Measurements from ENCODE around the gene TIMD4. TPM values are rescaled to one million over a fixed set of nuclear protein-coding genes. Genes with fewer than 3 reads are reported as not detected.
"Not testable (repeated sequence)": the region's sequence is repeated elsewhere in the genome, so short reads cannot be mapped to it uniquely, and the experiment has no call there.

TIMD4 gene
- total RNA-seq (2014; rRNA removed; shearing (Covaris generic)): not detected in 2 replicates

DNA sequence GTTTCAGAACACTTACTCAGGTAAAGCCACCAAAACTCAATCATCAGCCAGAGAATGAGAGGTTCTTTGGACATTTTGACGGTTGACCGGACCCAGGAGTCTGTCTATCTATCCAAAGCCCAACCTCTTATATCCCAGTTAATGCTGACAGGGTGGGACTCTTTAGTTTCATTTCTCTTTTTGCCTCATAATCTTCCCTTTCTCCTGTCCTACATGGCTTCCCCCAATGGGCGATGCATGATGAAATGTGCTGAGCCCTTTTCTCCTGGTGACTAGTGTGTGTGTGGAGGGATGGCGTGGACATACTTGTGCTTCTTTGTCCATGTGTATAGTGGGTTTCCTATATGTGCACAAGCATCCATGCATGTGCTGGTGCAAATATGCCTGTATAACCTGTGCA, at the start of gene TIMD4:
Gene TIMD4 (minus strand): TSS at position 102 of the 400 bp plus-strand sequence. CDS start 28 bp downstream, at position 74.
- no peak for DNase-seq (ENCODE audit: low read depth)

DNA sequence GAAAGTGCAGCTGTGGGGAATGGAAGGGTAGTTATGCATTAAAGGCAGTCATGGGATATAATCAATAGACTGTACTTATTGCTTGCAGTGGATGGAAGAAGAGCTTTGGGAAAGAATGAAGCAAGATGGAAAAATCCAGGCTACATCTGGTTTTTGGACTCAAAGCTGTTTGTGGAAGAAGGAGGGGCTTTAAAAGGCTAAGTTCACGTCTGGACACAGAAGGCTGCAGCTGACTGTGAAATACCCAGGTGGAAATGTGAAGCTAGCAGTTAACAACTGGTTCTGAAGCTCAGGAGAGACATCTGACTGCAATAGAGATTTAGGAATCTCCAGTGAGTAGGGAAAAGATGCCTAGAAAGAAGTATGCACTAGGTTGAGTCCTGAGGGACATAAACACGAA, 43.2 kb upstream of the TIMD4 start:
- no peak for DNase-seq (ENCODE audit: low read depth)

DNA sequence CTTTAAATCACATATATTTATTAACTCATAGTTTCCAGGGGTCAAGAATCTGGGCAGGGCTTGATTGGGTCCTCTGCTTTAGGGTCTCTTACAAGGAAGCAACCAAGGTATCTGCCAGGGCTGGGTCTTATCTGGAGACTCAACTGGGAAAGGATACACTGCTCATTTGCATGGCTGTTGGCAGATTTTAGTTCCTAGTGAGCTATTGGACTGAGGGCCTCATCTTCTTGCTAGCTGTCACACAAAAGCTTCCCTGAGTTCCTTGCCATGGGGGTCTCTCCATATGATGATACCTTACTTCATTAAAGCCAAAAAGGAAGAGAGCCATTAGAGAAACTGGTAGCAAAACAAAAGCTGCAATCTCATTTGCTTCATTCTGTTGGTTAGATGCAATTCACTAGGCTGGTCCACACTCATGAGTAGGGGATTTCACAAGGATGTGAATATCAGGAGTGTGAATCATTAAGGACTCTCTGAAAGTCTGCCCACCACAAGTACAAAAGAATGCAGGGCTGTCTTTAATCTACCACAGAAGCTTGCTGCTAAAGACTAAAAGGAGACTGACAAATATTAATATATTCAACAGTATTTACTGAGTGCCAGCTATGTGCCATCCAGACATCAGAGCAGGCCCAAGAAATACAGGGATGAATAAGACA, 42.0 kb upstream of the TIMD4 start:
- no peak for DNase-seq (ENCODE audit: low read depth)

DNA sequence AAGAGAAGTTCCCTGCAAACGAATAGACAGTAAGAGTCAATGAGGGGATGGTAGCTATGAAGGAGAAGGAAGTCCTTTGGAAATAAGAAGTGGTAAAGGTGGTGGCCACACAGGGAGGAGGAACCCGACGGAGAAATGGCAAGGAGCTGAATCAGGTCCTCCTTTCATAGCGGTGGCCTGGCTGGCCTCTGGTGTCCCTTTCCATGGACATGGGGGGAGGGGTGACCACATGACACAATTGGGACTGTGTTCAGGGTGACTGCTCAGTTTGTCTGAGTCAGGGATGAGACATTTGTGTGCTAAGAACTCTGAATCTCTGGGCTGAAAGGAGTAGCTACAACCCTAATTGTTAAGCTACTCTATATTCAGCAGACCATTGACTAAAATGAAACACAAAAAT, 28.7 kb upstream of the TIMD4 start:
- DNase-seq (ENCODE audit: low read depth): peak; percentile 1

DNA sequence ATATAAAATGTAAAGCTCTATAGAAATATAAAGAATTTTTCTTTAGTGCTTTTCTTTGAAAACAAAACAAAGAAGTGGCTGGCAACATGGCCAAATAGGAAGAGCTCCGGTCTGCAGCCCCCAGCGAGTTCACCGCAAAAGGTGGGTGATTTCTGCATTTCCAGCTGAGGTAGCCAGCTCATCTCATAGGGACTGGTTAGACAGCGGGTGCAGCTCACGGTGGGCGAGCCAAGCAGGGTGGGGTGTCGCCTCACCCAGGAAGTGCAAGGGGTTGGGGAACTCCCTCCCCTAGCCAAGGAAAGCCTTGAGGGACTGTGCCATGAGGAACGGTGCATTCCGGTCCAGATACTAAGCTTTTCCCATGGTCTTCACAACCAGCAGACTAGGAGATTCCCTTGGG, 21.0 kb upstream of the TIMD4 start:
- DNase-seq (ENCODE audit: low read depth): no peak

DNA sequence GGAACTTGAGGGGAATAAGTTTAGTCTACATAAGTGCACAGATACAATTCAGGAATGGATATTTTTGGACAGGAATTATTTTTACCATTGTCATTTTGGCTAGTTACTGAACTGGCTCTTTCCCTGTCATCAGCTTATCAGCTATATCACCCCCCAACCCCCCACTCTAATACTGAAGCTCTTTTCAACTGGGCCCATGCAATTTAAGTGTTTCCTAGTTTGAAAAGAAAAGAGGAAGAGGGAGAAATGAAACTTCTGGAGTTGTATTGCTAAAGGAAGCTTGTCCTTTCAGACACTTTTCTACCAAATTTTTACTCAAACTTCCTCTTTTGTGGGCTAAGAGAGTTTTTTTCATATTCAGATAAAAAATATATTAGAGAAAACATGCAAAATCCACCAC, 18.5 kb upstream of the TIMD4 start:
- no peak for DNase-seq (ENCODE audit: low read depth)

DNA sequence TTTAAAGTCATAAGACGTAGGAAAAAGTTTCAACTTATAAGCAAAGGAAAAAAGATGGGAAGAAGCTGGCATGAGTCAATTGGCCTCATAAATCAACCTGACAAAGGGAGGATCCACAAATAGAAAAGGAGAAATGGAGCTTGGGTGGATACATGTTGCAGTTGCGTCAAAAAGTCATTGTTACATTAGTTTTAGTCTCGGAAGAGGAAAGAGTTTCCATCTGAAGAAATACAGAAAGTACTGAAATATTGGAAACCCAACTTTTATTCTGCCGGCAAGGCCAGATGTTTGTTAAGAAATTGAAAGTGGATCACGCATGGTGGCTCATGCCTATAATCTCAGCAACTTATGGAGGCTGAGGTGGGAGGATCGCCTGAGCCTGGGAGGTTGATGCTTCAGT, 11.3 kb upstream of the TIMD4 start:
- no peak for DNase-seq (ENCODE audit: low read depth)

DNA sequence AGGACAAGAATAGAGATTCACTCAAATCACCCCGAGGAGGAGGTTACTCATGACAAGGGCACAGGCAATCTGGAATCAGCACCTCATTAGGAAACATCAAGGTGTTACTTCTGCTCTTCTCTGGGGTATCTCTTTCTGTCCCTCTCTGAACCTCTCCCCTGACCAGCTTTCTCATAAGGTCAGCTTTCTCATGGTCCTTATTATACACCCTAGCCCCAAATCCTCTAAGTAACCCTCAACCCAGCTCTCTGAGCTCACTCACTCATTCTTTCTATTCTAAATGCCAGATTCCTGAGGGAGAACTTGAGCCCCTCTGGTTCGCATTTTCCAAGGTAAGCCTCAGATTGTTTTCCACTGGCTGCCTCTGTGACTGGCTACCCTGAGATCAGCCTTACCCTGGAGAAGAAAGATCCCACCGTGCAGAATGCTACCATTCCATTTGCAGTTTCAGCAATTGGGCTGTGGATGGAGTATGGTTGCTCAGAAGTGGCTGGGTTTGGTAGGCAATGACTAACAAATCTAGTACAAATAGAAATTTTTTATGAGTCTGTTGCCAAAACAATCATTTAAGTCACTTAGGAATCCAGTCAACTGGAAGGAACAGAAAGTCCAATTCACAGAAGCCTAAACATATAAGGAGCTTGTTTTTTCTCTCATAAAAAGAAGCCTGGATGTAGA, 9.0 kb upstream of the TIMD4 start:
- DNase-seq (ENCODE audit: low read depth): no peak

DNA sequence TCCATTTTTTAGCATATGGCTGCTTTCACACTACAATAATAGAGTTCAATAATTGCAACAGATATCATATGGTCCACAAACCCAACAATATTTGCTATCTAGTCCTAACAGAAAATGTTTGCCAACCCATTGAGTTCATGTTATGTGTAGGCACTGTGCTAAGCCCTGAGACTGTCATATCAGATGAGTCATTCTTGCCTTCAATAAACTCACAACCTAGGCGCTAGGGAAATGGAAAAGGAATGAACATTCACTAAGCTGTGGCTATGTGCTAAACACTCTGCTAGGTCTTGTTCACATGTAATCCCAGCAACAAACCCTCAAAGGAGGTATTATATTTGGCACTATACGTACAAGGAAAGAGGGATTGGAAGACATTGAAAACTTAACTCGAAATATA, 8.4 kb upstream of the TIMD4 start:
- DNase-seq (ENCODE audit: low read depth): no peak

DNA sequence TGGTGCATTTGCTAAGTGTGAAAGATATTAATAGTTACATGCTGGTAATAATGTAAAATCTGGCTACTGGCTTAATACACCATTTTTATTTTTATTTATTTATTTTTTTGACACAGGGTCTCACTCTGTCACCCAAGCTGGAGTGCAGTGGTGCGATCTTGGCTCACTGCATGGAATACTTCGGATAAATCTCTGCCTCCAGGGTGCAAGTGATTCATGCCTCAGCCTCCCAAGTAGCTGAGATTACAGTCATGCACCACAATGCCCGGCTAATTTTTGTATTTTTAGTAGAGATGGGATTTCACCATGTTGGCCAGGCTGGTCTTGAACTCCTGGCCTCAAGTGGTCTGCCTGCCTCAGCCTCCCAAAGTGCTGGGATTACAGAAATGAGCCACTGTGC, 4.4 kb upstream of the TIMD4 start:
- DNase-seq (ENCODE audit: low read depth): not testable (repeated sequence)

DNA sequence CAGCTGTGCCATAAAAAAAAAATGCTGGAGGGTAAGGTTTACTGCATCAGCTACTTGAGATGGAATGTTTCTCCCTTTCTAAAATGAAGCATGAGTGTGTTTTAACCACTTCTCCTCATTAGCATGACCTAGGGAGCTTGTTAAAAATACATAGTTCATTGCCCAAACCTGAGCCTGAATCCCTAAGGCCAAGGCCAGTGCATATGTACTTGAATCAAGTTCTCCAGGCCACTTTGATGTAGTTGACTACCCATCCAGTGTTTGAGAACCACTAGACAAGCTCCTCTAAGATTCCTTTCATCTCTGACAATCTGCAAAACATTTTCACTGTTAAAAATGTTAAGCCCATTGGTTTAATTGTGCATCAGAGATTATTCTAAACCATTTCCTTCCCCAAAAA, 6.7 kb downstream of the TIMD4 start:
- DNase-seq (ENCODE audit: low read depth): no peak

DNA sequence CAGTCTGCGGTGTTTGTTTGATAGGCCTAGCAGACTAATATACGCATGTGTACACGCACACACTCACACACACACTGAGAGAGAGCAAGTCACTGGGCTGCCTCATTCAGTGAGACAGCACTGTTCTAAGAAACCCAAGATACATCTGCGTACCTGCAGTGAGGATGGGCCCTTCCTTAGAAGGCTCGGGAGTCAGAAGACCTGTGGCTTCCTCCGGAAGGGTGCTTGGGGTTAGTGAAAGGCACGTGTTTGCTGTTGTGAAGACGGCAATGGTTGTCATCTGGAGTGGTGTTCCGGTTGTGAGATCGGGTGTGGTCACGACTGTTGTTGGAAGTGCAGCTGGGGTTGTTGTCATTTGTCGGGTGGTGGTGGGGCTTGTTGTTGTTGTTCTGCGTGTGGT, 11.7 kb downstream of the TIMD4 start:
- DNase-seq (ENCODE audit: low read depth): no peak

DNA sequence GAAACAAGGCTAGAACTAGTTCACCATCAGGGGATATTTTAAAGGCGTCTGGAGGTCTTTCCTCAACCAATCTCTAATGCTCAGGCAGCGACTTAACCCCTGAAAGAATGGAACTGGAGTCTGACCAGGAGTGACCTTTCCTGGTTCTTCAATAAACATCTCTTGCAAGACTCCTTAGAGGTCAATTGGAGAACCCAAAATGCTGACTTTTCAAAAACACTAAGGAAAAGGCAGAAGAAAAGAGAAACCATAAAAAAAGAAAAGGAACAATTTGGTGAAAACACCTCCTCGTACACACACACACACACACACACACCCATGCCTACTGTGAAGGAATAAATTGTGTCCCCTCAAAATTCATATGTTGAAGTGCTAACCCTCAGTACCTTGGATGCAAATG, 12.3 kb downstream of the TIMD4 start:
- no peak for DNase-seq (ENCODE audit: low read depth)

DNA sequence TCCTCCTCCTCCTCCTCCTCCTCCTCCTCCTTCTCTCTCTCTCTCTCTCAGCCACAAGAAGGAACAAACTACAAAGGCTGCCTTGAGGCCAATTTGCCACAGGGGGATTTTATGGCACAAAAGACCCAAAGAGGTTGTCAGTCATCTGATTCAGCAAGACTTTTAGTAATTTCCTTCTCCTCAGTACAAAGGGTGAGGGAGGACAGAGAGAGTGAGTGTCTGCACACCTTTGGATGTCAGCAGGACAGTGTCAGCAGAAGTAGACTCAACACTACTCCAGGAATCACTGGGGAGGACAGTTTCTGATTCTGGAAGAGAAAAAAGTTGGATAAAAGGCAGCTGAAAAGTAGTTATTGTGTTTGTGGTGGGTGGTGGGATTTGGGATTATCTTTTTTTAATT, 13.6 kb downstream of the TIMD4 start:
- DNase-seq (ENCODE audit: low read depth): no peak

DNA sequence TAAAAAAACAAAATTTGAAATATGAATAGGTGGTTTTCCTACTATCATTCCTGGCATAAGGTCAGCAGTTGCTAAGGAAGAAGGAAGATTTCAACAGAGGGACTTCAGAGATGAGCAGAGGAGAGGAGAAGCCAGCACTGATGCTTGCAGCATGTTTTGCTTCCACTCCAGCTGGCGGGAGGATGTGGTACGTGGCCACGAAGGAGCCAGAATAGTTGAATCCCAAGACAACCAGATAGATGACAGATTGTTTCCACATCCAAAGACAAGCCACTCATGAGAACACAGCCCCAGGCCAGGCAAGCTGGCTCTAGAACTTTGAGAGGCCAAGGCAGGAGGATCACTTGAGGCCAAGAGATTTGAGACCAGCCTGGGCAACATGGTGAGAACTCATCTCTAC, 15.1 kb downstream of the TIMD4 start:
- no peak for DNase-seq (ENCODE audit: low read depth)

DNA sequence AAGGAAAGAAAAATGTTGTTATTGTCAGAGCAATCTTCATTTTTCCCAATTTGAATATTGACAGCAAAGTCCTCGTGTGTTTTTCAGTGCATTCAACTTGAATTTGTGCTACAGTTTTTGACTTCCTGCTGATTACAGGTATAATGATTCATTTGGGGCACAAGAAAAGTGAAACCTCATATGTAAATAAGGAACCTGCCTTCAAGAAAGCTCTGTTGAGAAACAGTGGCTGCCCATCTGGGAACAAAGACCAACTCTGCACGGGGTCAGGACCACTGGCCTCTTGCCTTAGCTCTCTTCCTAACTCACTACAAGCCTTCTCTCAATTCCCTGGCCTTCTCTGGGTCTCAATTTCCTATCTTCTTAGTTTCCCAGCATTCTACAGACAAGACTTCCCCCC, 21.0 kb downstream of the TIMD4 start:
- DNase-seq (ENCODE audit: low read depth): no peak

DNA sequence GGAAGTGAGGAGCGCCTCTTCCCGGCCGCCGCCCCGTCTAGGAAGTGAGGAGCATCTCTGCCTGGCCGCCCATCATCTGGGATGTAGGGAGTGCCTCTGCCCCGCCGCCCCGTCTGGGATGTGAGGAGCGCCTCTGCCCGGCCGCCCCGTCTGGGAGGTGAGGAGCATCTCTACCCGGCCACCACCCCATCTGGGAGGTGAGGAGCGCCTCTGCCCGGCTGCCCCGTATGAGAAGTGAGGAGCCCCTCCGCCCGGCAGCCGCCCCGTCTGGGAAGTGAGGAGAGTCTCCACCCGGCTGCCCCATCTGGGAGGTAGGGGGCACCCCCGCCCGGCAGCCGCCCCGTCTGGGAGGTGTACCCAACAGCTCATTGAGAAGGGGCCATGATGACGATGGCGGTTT, 22.6 kb downstream of the TIMD4 start:
- DNase-seq (ENCODE audit: low read depth): not testable (repeated sequence)

DNA sequence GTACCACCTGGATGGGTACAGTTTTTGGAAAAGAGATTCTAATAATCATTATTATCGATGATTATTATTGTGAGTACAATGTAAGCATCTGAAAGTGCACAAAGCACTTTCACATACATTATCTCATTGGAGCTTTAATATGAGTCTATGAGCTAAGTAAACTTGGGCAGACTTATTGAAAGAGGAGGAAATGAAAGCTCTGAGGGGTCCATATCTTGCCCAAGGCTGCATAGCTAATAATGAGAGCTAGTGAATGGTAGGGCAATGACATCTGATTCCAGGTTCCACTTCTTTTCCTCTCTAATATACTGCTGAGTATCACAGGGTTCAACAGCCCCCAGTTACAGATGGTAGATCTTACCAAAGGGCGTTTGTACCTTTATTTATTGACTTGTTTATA, 26.1 kb downstream of the TIMD4 start:
- DNase-seq (ENCODE audit: low read depth): no peak

DNA sequence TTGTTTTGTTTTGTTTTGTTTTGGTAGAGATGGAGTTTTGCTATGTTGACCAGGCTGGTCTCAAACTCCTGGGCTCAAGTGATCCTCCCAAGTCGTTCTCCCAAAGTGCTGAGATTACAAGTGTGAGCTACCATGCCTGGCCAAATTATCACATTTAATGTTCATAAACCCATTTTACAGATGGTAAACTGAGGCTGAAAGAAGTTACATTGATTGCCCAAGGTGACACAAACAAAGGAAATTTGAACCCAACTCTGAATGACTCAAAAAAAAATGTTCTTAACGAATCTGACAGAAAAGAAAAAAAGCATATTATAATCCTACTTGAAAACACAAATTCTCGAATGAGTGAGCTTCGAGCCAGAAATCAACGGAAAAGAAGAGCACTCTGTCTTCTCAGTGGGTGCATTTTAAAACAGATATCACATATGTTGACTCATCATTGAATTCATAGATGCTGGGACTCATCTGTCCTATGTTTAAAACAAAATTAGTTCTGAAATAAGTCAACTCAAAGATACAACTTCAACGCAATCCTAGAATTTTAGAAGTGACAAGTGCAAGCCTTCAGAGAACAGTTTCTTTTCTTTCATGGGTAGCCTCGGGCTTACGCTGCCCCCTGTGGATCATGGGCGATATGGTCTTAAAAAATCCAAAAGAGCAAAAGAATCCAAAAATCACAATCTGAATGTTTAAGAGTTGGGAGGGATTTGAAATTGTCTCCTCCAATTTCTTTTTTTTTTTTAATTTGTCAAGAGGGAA, 28.4 kb downstream of the TIMD4 start:
- DNase-seq (ENCODE audit: low read depth): no peak

DNA sequence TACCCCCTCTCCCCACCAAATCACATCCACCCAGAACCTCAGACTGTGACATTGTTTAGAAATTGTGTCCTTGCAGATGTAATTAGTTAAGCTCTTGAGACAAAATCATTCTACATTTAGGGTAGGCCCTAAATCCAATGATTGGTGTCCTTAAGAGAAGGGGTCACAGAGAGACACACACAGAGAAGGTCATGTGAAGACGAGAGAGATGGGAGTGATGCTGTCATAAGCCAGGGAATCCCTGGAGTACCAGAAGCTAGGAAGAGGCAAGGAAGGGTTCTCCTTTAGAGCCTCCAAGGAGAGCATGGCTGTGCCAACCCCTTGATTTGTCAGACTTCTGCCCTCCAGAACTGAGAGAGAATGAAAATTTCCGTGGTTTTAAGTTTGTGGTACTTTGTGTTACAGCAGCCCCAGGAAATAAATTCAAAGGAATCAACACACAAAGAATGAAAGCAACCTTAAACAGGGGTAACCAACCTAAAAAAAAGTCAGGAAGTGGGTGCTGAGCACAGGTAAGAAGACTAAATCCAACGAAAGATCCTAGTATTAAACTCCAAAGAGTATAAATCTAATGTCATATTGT, 33.6 kb downstream of the TIMD4 start:
- no peak for DNase-seq (ENCODE audit: low read depth)

DNA sequence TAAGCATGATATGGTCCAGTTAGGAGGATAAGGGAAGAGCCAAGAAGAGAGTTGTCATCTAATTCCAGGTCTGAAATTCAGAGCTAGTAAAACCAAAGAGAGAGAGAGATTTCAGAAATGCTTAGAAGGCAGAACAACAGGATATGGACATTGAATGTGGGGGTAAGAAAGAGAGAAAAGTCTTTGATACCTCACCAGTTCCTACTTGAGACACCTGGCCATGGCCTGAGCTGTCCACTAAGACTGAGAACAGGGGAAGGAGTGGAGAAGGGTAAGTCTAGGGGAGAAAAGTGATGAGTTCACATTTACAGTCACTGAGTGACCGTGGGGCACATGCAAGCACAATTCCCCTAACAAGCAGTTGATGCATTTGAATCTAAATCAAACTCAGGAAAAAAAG, 35.5 kb downstream of the TIMD4 start:
- no peak for DNase-seq (ENCODE audit: low read depth)

DNA sequence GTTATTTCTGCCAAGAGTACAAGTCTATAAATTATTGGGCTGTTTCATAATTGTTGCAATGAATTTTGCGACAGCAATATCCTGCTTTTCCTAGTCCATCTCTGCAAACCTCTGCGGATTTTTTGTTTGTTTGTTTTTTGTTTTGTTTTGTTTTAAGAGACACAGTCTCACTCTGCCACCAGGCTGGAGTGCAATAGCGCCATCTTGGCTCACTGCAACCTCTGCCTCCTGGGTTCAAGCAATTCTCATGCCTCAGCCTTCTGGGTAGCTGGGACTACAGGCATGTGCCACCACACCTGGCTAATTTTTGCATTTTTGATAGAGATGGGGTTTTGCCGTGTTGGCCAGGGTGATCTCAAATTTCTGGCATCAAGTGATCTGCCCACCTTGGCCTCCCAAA, 37.3 kb downstream of the TIMD4 start:
- not testable (repeated sequence) for DNase-seq (ENCODE audit: low read depth)

Data from RPMI7951 (cell line).